Chondrocyte (in vitro differentiated cells): Measurements from ENCODE around the gene BGN. TPM values are rescaled to one million over a fixed set of nuclear protein-coding genes. Genes with fewer than 3 reads are reported as not detected.

ENCODE experiments used
- DNase-seq: peaks from one replicate; pipeline ENCODE4 v3.0.0; 2021; ENCODE audit warnings: mixed read lengths, low spot score
- H3K27ac Mint-ChIP-seq: one replicate; pipeline ENCODE4 v1.8.0; 2021; ENCODE audit warnings: mild to moderate bottlenecking, moderate library complexity, mixed read lengths; ENCODE audit not compliant: unreplicated experiment
- H3K27me3 Mint-ChIP-seq: 2 replicates; pipeline ENCODE4 v1.8.0; 2021; ENCODE audit warnings: low read depth, mixed read lengths
- H3K36me3 Mint-ChIP-seq: 2 replicates; pipeline ENCODE4 v1.8.0; 2021; ENCODE audit warnings: low read depth, mixed read lengths
- H3K4me1 Mint-ChIP-seq: 2 replicates; pipeline ENCODE4 v1.8.0; 2021; ENCODE audit warnings: low read depth, mild to moderate bottlenecking, mixed read lengths
- H3K4me3 Mint-ChIP-seq: one replicate; pipeline ENCODE4 v1.8.0; 2021; ENCODE audit warnings: mild to moderate bottlenecking, moderate library complexity, mixed read lengths; ENCODE audit not compliant: unreplicated experiment
- H3K9me3 Mint-ChIP-seq: 2 replicates; pipeline ENCODE4 v1.8.0; 2021; ENCODE audit warnings: low read depth, mixed read lengths
- CTCF ChIP-seq: fragments of 200-600 bp; sonication (generic); IDR thresholded peaks from 2 replicates; pipeline ENCODE4 v1.5.0; 2021; ENCODE audit warnings: antibody characterized with exemption, mild to moderate bottlenecking, moderate library complexity
- total RNA-seq: library from RNA; stranded (reverse); gene quantifications from 3 replicates; pipeline ENCODE4 v1.2.1, GENCODE V29; 2021

BGN gene
- total RNA-seq, 1 donor from 2014 or later = 2,632 TPM

GRCh38 chrX:153557618-153558355 lies 63.0 kb downstream of the BGN start:
- no peak overlapping the region for H3K27ac Mint-ChIP-seq
- no peak for DNase-seq
- no peaks in the 10 kb centered on the region for H3K4me1 Mint-ChIP-seq
- H3K36me3 Mint-ChIP-seq = no peaks in the 10 kb centered on the region
- no peaks in the 10 kb centered on the region for H3K27me3 Mint-ChIP-seq
- peaks cover 3% of the 10 kb centered on the region for H3K9me3 Mint-ChIP-seq
- no peak for TF ChIP-seq CTCF
- no peak overlapping the region for H3K4me3 Mint-ChIP-seq

Other genes starting within 250 kb of the BGN start
- gene PNMA6F, start 173.2 kb upstream of the BGN start, total RNA-seq = not detected in 3 replicates
- 16.9 to 20.2 TPM (median 19.8 TPM) in 3 replicates for gene ZNF275, start 160.8 kb upstream of the BGN start, total RNA-seq
- gene PNMA6E, start 93.6 kb upstream of the BGN start, total RNA-seq = not detected in 3 replicates
- gene ZFP92, start 83.5 kb upstream of the BGN start, total RNA-seq = 0.10 to 1.6 TPM (median 1.5 TPM) in 3 replicates
- gene TREX2, start 48.9 kb upstream of the BGN start, total RNA-seq = 0.80 to 1.6 TPM (median 1.6 TPM) in 3 replicates
- gene HAUS7, start 24.4 kb upstream of the BGN start, total RNA-seq = 31.3 to 43.6 TPM (median 32.3 TPM) in 3 replicates
- 0.17 to 0.46 TPM (median 0.37 TPM) in 3 replicates for gene ATP2B3, start 22.7 kb downstream of the BGN start, total RNA-seq
- gene CCNQ, start 104.2 kb downstream of the BGN start, total RNA-seq = 17.2 to 21.9 TPM (median 17.7 TPM) in 3 replicates
- gene DUSP9, start 152.2 kb downstream of the BGN start, total RNA-seq = 0.13 to 0.77 TPM in 2 of 3 replicates, not detected in the other
- gene PNCK, start 178.8 kb downstream of the BGN start, total RNA-seq = 3.2 to 3.8 TPM (median 3.5 TPM) in 3 replicates
- 47.6 to 71.1 TPM (median 70.6 TPM) in 3 replicates for gene SLC6A8, start 192.9 kb downstream of the BGN start, total RNA-seq
- 144 to 153 TPM (median 147 TPM) in 3 replicates for gene BCAP31, start 229.4 kb downstream of the BGN start, total RNA-seq
- gene ABCD1, start 229.9 kb downstream of the BGN start, total RNA-seq = 19.0 to 25.4 TPM (median 20.3 TPM) in 3 replicates